H1 (cell line): Measurements from ENCODE around the gene ACOT9. TPM values are rescaled to one million over a fixed set of nuclear protein-coding genes. Genes with fewer than 3 reads are reported as not detected.

Source experiments
- BCL11A ChIP-seq, 2 experiments: IDR thresholded peaks; one replicate each; pipeline ENCODE4 v1.6.1; 2011; ENCODE audit warnings: low read depth in 2 of 2, low read length in 2 of 2, mild to moderate bottlenecking in 2 of 2
- polyA plus RNA-seq, 7 experiments: library from polyadenylated mRNA; depleted of rRNA in 3 of 7; stranded (reverse) in 5 of 7; unstranded in 2 of 7; fragments of >200 nt in 5 of 7; fragments of 200-250 nt in 2 of 7; gene quantifications; 1 replicate in 5 of 7; 2 replicates in 1 of 7; 4 replicates in 1 of 7; pipeline versions ENCODE4 v1.2.1 to v1.2.3, GENCODE V29; 2011 to 2013; ENCODE audit warnings: missing spikeins in 2 of 7, mixed read lengths in 2 of 7
- total RNA-seq: library from RNA; stranded (reverse); fragmentation: NEBNext Ultra II Directional; extraction: Animal tissue kit (Norgen Biotek cat#: 25700); gene quantifications from 2 replicates; pipeline ENCODE4 v1.2.1, GENCODE V29; 2021
- TF ChIP-seq, protein P1 (sequence below): fragments of 300-600 bp; sonication (generic); IDR thresholded peaks from 2 replicates; pipeline ENCODE4 v1.7.1; 2012; ENCODE audit warnings: low read length, moderate library complexity, mild to moderate bottlenecking, inconsistent platforms; ENCODE audit not compliant: insufficient replicate concordance
- TF ChIP-seq, protein P2 (sequence below): IDR thresholded peaks from 2 replicates; pipeline ENCODE4 v1.6.1; 2011; ENCODE audit warnings: low read length, improper control_type of control experiment
- TF ChIP-seq, protein P3 (sequence below): IDR thresholded peaks from 2 replicates; pipeline ENCODE4 v1.6.1; 2012; ENCODE audit warnings: inconsistent platforms

The ACOT9 gene
- total and polyA plus RNA-seq, 2 of the 8 experiments (the other 6 are each of a cell fraction or from before 2014, with no cell fraction given): 20.7 to 39.5 TPM

DNA sequence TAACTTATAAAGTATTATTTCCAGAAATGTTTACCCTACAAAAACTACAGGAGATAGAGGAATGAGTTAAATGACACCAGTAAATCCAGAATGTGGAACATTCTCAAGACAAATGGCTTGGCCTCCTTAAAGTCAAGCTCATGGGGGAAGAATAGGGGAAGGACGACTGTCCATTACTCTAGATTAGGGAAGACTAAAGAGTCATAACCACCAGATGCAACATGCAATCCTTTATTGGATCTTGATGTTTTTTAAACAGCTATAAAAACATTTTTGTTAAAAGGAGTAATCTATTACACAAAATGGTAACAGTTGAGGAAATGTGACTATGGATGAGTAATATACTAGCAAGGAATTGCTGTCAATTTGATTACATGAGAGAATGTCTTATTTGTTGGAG, 11.1 kb downstream of the ACOT9 start (continued):
- TF ChIP-seq, protein P1, sequence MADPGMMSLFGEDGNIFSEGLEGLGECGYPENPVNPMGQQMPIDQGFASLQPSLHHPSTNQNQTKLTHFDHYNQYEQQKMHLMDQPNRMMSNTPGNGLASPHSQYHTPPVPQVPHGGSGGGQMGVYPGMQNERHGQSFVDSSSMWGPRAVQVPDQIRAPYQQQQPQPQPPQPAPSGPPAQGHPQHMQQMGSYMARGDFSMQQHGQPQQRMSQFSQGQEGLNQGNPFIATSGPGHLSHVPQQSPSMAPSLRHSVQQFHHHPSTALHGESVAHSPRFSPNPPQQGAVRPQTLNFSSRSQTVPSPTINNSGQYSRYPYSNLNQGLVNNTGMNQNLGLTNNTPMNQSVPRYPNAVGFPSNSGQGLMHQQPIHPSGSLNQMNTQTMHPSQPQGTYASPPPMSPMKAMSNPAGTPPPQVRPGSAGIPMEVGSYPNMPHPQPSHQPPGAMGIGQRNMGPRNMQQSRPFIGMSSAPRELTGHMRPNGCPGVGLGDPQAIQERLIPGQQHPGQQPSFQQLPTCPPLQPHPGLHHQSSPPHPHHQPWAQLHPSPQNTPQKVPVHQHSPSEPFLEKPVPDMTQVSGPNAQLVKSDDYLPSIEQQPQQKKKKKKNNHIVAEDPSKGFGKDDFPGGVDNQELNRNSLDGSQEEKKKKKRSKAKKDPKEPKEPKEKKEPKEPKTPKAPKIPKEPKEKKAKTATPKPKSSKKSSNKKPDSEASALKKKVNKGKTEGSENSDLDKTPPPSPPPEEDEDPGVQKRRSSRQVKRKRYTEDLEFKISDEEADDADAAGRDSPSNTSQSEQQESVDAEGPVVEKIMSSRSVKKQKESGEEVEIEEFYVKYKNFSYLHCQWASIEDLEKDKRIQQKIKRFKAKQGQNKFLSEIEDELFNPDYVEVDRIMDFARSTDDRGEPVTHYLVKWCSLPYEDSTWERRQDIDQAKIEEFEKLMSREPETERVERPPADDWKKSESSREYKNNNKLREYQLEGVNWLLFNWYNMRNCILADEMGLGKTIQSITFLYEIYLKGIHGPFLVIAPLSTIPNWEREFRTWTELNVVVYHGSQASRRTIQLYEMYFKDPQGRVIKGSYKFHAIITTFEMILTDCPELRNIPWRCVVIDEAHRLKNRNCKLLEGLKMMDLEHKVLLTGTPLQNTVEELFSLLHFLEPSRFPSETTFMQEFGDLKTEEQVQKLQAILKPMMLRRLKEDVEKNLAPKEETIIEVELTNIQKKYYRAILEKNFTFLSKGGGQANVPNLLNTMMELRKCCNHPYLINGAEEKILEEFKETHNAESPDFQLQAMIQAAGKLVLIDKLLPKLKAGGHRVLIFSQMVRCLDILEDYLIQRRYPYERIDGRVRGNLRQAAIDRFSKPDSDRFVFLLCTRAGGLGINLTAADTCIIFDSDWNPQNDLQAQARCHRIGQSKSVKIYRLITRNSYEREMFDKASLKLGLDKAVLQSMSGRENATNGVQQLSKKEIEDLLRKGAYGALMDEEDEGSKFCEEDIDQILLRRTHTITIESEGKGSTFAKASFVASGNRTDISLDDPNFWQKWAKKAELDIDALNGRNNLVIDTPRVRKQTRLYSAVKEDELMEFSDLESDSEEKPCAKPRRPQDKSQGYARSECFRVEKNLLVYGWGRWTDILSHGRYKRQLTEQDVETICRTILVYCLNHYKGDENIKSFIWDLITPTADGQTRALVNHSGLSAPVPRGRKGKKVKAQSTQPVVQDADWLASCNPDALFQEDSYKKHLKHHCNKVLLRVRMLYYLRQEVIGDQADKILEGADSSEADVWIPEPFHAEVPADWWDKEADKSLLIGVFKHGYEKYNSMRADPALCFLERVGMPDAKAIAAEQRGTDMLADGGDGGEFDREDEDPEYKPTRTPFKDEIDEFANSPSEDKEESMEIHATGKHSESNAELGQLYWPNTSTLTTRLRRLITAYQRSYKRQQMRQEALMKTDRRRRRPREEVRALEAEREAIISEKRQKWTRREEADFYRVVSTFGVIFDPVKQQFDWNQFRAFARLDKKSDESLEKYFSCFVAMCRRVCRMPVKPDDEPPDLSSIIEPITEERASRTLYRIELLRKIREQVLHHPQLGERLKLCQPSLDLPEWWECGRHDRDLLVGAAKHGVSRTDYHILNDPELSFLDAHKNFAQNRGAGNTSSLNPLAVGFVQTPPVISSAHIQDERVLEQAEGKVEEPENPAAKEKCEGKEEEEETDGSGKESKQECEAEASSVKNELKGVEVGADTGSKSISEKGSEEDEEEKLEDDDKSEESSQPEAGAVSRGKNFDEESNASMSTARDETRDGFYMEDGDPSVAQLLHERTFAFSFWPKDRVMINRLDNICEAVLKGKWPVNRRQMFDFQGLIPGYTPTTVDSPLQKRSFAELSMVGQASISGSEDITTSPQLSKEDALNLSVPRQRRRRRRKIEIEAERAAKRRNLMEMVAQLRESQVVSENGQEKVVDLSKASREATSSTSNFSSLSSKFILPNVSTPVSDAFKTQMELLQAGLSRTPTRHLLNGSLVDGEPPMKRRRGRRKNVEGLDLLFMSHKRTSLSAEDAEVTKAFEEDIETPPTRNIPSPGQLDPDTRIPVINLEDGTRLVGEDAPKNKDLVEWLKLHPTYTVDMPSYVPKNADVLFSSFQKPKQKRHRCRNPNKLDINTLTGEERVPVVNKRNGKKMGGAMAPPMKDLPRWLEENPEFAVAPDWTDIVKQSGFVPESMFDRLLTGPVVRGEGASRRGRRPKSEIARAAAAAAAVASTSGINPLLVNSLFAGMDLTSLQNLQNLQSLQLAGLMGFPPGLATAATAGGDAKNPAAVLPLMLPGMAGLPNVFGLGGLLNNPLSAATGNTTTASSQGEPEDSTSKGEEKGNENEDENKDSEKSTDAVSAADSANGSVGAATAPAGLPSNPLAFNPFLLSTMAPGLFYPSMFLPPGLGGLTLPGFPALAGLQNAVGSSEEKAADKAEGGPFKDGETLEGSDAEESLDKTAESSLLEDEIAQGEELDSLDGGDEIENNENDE: no peak
- TF ChIP-seq, protein P2, sequence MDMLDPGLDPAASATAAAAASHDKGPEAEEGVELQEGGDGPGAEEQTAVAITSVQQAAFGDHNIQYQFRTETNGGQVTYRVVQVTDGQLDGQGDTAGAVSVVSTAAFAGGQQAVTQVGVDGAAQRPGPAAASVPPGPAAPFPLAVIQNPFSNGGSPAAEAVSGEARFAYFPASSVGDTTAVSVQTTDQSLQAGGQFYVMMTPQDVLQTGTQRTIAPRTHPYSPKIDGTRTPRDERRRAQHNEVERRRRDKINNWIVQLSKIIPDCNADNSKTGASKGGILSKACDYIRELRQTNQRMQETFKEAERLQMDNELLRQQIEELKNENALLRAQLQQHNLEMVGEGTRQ: no peak
- no peak for TF ChIP-seq BCL11A (IDR thresholded peaks at IDR 0.05; ENCODE audit: low read depth in 2 of 2, low read length in 2 of 2)
- TF ChIP-seq, protein P3, sequence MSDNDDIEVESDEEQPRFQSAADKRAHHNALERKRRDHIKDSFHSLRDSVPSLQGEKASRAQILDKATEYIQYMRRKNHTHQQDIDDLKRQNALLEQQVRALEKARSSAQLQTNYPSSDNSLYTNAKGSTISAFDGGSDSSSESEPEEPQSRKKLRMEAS: no peak
